ENCODE results near the gene MMP23B. TPM values are rescaled to one million over a fixed set of nuclear protein-coding genes. Genes with fewer than 3 reads are reported as not detected.

MMP23B gene
- polyA plus RNA-seq, 3 donors = 15.0 to 36.3 (median 35.3) TPM

- no peak for DNase-seq (ENCODE audit: extremely low read depth in 1 of 11, low read depth in 9 of 11, low spot score in 4 of 11)
Observed at GRCh38 chr1:1599030-1599934, 32.7 kb upstream of the MMP23B start.

- no peak for DNase-seq (ENCODE audit: extremely low read depth in 1 of 11, low read depth in 9 of 11, low spot score in 4 of 11)
Observed at GRCh38 chr1:1599935-1600860, 31.8 kb upstream of the MMP23B start, which contains the start of gene FNDC10. TSS of gene FNDC10 (minus strand) at chr1:1600135. CDS start at chr1:1600015, 120 bp downstream.

- no peak for DNase-seq (ENCODE audit: extremely low read depth in 1 of 11, low read depth in 9 of 11, low spot score in 4 of 11)
Observed at GRCh38 chr1:1600861-1601563, 31.0 kb upstream of the MMP23B start.

GRCh38 chr1:1601564-1602303 is 30.2 kb upstream of the MMP23B start:
- no peak for DNase-seq (ENCODE audit: extremely low read depth in 1 of 11, low read depth in 9 of 11, low spot score in 4 of 11)

- DNase-seq (ENCODE audit: extremely low read depth in 1 of 11, low read depth in 9 of 11, low spot score in 4 of 11) = no peak
Observed at GRCh38 chr1:1602304-1602967, 29.5 kb upstream of the MMP23B start.

- no peak for DNase-seq (ENCODE audit: extremely low read depth in 1 of 11, low read depth in 9 of 11, low spot score in 4 of 11)
Observed at GRCh38 chr1:1602968-1603506, 28.9 kb upstream of the MMP23B start.

GRCh38 chr1:1603671-1604373 is 28.2 kb upstream of the MMP23B start:
- DNase-seq (ENCODE audit: extremely low read depth in 1 of 11, low read depth in 9 of 11, low spot score in 4 of 11) = no peak

GRCh38 chr1:1604374-1605033 is 27.5 kb upstream of the MMP23B start:
- no peak for DNase-seq (ENCODE audit: extremely low read depth in 1 of 11, low read depth in 9 of 11, low spot score in 4 of 11)

GRCh38 chr1:1605034-1605591 is 26.9 kb upstream of the MMP23B start:
- DNase-seq (ENCODE audit: extremely low read depth in 1 of 11, low read depth in 9 of 11, low spot score in 4 of 11) = no peak

GRCh38 chr1:1605724-1606123 is 26.2 kb upstream of the MMP23B start:
- DNase-seq (ENCODE audit: extremely low read depth in 1 of 11, low read depth in 9 of 11, low spot score in 4 of 11) = no peak

- DNase-seq (ENCODE audit: extremely low read depth in 1 of 11, low read depth in 9 of 11, low spot score in 4 of 11) = no peak
Observed at GRCh38 chr1:1606232-1606631, 25.7 kb upstream of the MMP23B start.

- no peak for DNase-seq (ENCODE audit: extremely low read depth in 1 of 11, low read depth in 9 of 11, low spot score in 4 of 11)
Observed at GRCh38 chr1:1609822-1610485, 22.0 kb upstream of the MMP23B start.

- DNase-seq (ENCODE audit: extremely low read depth in 1 of 11, low read depth in 9 of 11, low spot score in 4 of 11) = no peak
Observed at GRCh38 chr1:1610796-1611195, 21.2 kb upstream of the MMP23B start.

GRCh38 chr1:1612104-1612400 is 19.9 kb upstream of the MMP23B start:
- no peak for DNase-seq (ENCODE audit: extremely low read depth in 1 of 11, low read depth in 9 of 11, low spot score in 4 of 11)

- DNase-seq (ENCODE audit: extremely low read depth in 1 of 11, low read depth in 9 of 11, low spot score in 4 of 11) = no peak
Observed at GRCh38 chr1:1613509-1614082, 18.4 kb upstream of the MMP23B start.
